ENCODE results near the gene DRD2.

DNA sequence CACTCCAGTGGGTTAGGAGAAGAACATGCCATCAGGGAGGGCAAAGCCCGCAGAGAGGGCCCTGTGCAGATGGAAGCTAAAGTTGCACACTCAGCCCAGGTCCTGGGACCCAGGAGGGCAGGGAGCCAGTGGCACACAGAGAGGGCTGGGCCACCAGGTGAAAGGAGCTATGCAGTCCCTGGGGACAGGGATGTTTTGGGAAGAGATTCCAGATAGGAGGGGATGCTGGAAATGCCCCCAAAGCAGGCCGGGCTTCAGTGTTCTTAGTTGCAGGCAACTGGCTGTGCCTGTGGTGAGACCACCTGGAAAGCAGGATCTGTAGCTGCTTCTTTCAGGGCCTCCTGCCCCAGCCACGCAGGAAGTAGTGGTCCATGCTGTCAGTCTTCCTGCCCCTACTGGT lies 68.0 kb downstream of the DRD2 start:
- TF ChIP-seq, protein P1, sequence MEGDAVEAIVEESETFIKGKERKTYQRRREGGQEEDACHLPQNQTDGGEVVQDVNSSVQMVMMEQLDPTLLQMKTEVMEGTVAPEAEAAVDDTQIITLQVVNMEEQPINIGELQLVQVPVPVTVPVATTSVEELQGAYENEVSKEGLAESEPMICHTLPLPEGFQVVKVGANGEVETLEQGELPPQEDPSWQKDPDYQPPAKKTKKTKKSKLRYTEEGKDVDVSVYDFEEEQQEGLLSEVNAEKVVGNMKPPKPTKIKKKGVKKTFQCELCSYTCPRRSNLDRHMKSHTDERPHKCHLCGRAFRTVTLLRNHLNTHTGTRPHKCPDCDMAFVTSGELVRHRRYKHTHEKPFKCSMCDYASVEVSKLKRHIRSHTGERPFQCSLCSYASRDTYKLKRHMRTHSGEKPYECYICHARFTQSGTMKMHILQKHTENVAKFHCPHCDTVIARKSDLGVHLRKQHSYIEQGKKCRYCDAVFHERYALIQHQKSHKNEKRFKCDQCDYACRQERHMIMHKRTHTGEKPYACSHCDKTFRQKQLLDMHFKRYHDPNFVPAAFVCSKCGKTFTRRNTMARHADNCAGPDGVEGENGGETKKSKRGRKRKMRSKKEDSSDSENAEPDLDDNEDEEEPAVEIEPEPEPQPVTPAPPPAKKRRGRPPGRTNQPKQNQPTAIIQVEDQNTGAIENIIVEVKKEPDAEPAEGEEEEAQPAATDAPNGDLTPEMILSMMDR (IDR thresholded peaks at IDR 0.05; ENCODE audit: low read length): no peak
- TF ChIP-seq EZH2 (optimal IDR thresholded peaks at IDR 0.05; ENCODE audit: low read depth, low read length): no peak
- TF ChIP-seq EZH2phosphoT487 (IDR thresholded peaks at IDR 0.05; ENCODE audit: low read length): no peak

Measured in MM.1S (cell line).